Fibroblast of villous mesenchyme (primary cell): ENCODE measurements around the gene COQ5. TPM values are rescaled to one million over a fixed set of nuclear protein-coding genes. Genes with fewer than 3 reads are reported as not detected.
"Not testable (repeated sequence)": the region's sequence is repeated elsewhere in the genome, so short reads cannot be mapped to it uniquely, and the experiment has no call there.

Experiments used
- DNase-seq: peaks from one replicate; pipeline ENCODE4 v3.0.0-alpha.2; 2010; ENCODE audit warnings: low read depth
- H3K4me3 ChIP-seq: 2 replicates; pipeline ENCODE4 v1.5.1; 2011; ENCODE audit warnings: low read depth, mild to moderate bottlenecking, low read length
- total RNA-seq: library from RNA; depleted of rRNA; stranded (reverse); fragments of >200 nt; gene quantifications from 2 replicates; pipeline ENCODE4 v1.2.3, GENCODE V29; 2012
- TF ChIP-seq, protein P1 (sequence below): IDR thresholded peaks from 2 replicates; pipeline ENCODE4 v1.5.1; 2012; ENCODE audit warnings: low read depth, mild to moderate bottlenecking, low read length; ENCODE audit not compliant: insufficient read depth

COQ5 gene
- total RNA-seq, 1 donor = 29.8 TPM

DNA sequence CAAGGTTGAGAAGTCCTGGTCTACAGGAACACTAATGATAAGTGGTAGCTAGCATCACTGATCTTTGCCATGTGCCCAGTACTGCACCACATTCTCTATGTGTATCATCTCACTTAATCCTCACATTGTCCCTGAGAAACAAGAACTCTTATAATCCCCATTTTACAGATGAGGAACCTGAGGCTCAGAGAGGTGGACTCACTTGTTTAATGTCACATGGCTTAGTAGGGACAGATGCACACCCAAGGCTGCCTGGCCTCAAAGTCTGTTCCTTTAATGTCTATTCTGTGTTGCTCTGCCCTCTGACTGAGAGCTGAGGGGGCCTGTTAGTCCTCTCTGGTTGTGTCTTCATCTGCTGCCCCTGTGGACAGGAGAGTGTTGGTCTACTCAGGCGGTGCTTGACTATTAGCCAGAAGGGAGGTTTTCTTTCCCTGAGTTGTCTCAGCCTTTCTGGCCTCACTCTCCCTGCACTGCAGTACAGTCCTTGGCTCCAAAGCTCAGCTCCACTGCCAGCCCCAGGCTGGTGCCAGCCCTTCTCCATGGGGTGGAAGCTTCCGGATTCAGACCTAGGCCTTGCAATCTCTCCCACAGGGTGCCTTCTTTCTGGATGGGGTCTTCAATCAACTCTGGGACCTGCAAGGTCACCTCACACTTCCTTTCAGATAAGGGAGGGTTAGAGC is 38.0 kb downstream of the COQ5 start:
- no peak for DNase-seq
- no peak overlapping the region for H3K4me3 ChIP-seq
- TF ChIP-seq, protein P1, sequence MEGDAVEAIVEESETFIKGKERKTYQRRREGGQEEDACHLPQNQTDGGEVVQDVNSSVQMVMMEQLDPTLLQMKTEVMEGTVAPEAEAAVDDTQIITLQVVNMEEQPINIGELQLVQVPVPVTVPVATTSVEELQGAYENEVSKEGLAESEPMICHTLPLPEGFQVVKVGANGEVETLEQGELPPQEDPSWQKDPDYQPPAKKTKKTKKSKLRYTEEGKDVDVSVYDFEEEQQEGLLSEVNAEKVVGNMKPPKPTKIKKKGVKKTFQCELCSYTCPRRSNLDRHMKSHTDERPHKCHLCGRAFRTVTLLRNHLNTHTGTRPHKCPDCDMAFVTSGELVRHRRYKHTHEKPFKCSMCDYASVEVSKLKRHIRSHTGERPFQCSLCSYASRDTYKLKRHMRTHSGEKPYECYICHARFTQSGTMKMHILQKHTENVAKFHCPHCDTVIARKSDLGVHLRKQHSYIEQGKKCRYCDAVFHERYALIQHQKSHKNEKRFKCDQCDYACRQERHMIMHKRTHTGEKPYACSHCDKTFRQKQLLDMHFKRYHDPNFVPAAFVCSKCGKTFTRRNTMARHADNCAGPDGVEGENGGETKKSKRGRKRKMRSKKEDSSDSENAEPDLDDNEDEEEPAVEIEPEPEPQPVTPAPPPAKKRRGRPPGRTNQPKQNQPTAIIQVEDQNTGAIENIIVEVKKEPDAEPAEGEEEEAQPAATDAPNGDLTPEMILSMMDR = no peak

DNA sequence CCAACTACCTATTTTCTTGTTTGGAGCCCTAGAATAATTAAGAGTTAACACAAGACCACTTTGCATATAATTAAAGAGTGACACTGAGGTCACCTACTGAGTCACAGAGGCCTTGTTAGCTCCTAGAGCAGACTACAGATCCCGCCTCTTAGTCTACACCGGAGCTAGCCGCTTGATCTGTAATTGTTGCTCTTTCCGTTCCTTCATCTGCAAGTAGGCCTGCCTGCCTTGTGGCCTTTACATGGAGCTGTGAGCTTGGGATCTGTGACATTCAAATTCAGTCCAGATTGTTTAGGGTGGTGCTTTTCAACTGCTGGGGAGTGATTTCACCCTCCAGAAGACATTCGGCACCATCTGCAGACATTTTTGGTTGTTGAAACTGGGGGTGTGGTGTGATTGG is 38.6 kb downstream of the COQ5 start:
- no peak overlapping the region for H3K4me3 ChIP-seq
- TF ChIP-seq, protein P1 = no peak
- DNase-seq = no peak

DNA sequence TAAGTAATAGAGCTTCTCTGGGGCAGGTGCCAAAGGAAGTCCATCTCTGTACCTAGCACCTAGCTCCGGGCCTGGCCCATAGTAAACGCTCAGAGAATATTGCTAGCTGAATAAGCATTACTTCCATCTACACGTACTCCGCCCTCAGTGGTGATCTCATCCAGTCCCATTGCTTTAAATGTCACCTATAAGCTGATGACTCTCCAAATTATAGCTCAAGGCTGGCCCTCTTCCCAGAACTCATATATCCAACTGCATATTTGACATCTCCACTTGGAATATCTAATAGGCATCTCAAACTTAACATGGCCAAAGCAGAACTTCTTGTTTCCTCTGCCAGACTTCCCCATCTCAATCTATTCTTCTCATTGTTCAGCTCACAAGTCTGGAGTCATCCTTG is 39.9 kb downstream of the COQ5 start:
- no peak overlapping the region for H3K4me3 ChIP-seq
- TF ChIP-seq, protein P1 = no peak
- peak; percentile 15 for DNase-seq

DNA sequence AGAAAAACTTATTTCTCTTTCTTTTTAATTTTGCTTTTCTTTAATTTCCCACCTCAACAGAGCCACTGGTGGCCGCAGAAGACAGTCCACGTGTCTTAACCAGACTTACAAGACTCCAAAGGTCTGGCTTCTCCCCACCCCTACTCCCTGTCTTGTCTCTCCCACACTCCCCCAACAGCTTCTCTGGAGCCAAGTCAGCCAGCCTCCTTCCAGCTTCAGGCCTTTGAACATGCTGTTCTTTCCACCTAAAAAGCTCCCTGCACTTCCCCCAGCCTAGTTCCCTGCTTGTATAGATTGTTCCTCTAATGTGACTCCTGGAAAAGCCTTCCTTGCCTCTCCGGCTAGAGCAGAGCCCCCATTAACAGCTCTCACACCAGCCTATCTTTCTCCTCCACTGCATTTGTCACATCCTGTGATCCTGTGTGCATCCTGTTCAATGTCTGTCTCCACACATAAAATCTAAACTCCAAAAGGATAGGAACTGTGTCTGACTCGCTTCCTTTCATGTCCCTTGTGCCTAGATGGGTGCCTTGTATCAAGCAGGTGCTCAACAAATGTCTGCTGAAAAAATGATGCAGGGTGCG is 40.8 kb downstream of the COQ5 start:
- no peak overlapping the region for H3K4me3 ChIP-seq
- TF ChIP-seq, protein P1 = no peak
- DNase-seq = peak; percentile 14

DNA sequence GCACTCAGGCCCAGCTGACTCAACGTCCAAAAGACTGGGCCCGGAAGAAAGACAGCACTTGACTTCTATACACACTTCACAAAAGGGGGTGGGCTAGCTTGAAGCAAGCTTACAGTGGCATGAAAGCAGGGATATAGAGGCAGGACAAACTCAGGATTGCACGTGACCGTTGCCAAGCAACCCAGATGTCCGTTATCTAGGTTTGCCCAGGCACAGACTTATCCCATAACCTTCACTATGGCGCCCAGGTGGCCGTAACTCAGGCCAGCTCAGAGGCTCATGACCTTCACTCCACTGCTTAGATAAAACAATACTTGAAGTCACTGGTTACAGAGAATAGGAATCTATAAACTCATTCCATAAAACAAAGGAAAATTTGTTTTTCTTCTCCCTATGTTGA is 41.4 kb downstream of the COQ5 start:
- peak; percentile 14 for DNase-seq
- H3K4me3 ChIP-seq = not testable (repeated sequence)

DNA sequence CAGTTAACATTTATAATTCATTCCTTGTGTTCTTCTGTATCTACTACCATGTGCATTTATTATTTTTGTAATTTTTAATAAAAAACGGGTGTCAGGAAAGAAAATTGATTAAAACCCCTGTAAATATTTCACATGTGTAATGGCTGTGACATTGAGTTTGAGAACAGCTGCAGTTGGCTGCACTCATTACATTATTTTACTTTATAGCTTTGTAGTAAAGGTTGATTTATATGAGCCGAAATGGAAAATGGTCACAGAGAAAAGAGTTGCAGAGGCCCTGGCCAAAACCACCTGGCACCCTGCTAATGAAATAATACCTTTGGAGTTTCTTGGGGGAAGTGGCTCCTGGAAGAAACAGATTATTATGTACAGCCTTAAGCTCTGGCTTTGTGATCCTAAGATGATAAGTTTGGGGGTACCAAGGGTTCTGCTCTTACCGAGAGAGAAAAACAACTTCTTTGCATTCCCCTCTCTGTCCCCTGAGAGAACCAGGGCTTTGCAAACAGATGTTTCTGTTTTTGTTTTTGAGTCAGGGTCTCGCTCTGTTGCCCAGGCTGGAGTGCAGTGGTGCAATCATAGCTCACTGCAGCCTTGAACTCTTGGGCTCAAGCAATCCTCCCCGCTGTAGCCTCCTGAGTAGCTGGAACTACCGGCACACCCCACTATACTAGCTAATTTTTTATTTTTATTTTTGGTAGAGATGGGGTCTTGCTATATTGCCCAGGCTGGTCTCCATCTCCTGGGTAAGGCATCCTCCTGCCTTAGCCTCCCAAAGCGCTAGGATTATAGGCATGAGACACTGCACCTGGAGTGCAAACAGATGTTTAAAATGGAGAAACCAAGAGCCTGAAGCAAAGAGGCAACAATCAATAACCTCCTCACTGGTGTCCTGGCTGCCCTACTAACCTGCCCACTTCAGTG is 42.7 kb downstream of the COQ5 start:
- DNase-seq = no peak
- TF ChIP-seq, protein P1 = no peak
- no peak overlapping the region for H3K4me3 ChIP-seq

DNA sequence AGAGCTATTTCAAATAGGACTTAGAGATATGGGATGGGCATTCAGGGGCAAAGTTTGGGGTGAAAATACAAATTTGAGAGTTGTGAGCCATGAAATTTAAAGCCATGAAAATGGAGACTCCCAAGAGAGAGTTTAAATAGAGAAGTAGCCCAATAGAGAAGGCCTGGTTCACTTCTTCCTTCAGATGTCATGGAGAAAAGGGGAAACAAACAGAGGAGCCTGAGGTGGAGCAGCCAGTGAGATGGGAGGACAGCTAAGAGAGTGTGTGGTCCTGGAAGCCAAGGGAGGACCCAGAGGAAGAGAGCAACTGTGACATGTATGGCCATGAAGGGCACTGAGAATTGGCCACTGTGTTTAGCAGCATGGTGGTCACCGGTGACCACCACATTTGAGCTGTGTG is 45.3 kb downstream of the COQ5 start:
- no peak for DNase-seq
- TF ChIP-seq, protein P1 = no peak
- H3K4me3 ChIP-seq = no peak overlapping the region
